Lower lobe of right lung (tissue), 2 donors: ENCODE data around the gene LCN6. TPM values are rescaled to one million over a fixed set of nuclear protein-coding genes. Genes with fewer than 3 reads are reported as not detected.

Experiments used
- ATAC-seq, 2 donors: fragments of 200-7000 bp; cut with Tn5 transposase; one replicate each; pipeline ENCODE4 v1.9.1; 2020 to 2022; ENCODE audit warnings: mild to moderate bottlenecking in 2 of 2, moderate library complexity in 2 of 2
- DNase-seq: peaks from one replicate; pipeline ENCODE4 v3.0.0-alpha.2; 2020
- H3K27ac ChIP-seq: fragments of 200-600 bp; one replicate; pipeline ENCODE4 v1.8.0; 2022
- H3K27me3 ChIP-seq: fragments of 200-600 bp; one replicate; pipeline ENCODE4 v1.8.0; 2022; ENCODE audit warnings: low read depth
- H3K36me3 ChIP-seq: fragments of 200-600 bp; one replicate; pipeline ENCODE4 v1.8.0; 2022; ENCODE audit warnings: mild to moderate bottlenecking
- H3K4me1 ChIP-seq: fragments of 200-600 bp; one replicate; pipeline ENCODE4 v1.8.0; 2022
- H3K4me3 ChIP-seq: fragments of 200-600 bp; one replicate; pipeline ENCODE4 v1.8.0; 2022; ENCODE audit warnings: mild to moderate bottlenecking
- H3K9me3 ChIP-seq: fragments of 200-600 bp; one replicate; pipeline ENCODE4 v1.8.0; 2022
- intact Hi-C: fragments of 100-400 bp; cut with DNase I; formaldehyde crosslinking; loops from one replicate; pipeline ENCODE4 v1.11.0; 2022
- total RNA-seq: library from RNA; stranded (reverse); fragmentation: NEBNext Ultra II Directional; extraction: Animal tissue kit (Norgen Biotek cat#: 25700); gene quantifications from one replicate; pipeline ENCODE4 v1.2.1, GENCODE V29; 2021
- TF ChIP-seq, protein P1 (sequence below): fragments of 200-600 bp; IDR thresholded peaks from one replicate; pipeline ENCODE4 v1.8.0; 2022; ENCODE audit warnings: antibody characterized with exemption, mild to moderate bottlenecking
- donor health status: DM: no; HTN: yes; CAD: no; lungs with severe emphysema.

The LCN6 gene
- total RNA-seq, 1 donor from 2014 or later, result 2.9 TPM

- DNase-seq (no peak), ATAC-seq (no peak)
- H3K27ac ChIP-seq, result no peak overlapping the region
- peaks cover 12% of the 10 kb centered on the region for H3K36me3 ChIP-seq
- peaks cover 10% of the 10 kb centered on the region for H3K27me3 ChIP-seq
- peaks cover 28% of the 10 kb centered on the region for H3K4me1 ChIP-seq
- no peaks in the 10 kb centered on the region for H3K9me3 ChIP-seq
- no peak overlapping the region for H3K4me3 ChIP-seq
- TF ChIP-seq, protein P1, sequence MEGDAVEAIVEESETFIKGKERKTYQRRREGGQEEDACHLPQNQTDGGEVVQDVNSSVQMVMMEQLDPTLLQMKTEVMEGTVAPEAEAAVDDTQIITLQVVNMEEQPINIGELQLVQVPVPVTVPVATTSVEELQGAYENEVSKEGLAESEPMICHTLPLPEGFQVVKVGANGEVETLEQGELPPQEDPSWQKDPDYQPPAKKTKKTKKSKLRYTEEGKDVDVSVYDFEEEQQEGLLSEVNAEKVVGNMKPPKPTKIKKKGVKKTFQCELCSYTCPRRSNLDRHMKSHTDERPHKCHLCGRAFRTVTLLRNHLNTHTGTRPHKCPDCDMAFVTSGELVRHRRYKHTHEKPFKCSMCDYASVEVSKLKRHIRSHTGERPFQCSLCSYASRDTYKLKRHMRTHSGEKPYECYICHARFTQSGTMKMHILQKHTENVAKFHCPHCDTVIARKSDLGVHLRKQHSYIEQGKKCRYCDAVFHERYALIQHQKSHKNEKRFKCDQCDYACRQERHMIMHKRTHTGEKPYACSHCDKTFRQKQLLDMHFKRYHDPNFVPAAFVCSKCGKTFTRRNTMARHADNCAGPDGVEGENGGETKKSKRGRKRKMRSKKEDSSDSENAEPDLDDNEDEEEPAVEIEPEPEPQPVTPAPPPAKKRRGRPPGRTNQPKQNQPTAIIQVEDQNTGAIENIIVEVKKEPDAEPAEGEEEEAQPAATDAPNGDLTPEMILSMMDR, result no peak
- intact Hi-C loops, result no loop called here
These were observed 45.0 kb upstream of the LCN6 start for GRCh38 chr9:136793086-136793946.

DNA sequence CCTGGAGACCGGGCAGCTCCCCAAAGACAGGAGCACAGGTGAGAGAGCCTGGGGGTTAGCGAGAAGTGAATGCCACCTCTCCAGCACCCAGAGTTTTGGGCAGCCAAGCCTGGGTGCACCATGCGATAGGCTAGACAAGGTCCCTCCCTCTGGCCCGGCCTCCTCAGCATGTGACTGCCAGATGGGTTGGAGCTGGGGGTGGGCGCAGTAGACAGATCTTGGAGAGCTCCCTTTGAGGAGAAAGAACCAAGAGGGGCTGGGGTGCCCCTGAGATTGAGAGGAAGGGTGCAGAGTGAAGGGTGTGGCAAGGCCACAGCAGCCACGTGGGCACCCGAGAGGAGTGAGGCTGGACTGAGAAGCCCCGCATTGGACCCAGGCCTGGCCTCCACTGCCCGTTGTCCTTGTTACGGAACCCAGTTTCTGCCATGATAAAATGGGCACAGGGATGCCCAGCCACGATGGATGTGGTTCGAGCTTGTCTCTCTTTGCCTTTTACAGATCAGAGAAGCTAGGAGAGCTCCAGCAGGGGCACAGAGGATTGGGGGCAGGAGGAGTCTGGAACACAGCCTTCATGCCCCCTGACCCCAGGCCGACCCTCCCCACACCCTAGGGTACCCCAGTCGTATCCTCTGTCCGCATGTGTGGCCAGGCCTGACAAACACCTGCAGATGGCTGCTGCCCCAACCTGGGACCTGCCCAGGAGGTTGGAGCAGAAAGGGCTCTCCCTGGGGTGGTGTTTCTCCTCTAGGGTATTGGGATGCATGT lies 44.2 kb upstream of the LCN6 start:
- intact Hi-C loops, result no loop called here
- H3K4me1 ChIP-seq, result peaks cover 33% of the 10 kb centered on the region
- peak; percentile 50 for DNase-seq
- H3K27ac ChIP-seq, result peak overlapping the region; percentile 96
- H3K4me3 ChIP-seq, result peak overlapping the region; percentile 85
- no peaks in the 10 kb centered on the region for H3K9me3 ChIP-seq
- ATAC-seq, result no peak
- TF ChIP-seq, protein P1, result no peak
- H3K27me3 ChIP-seq, result peaks cover 2% of the 10 kb centered on the region
- peaks cover 12% of the 10 kb centered on the region for H3K36me3 ChIP-seq

- ATAC-seq, result peak; percentile 61 to 71
These were observed 43.4 kb upstream of the LCN6 start for GRCh38 chr9:136791516-136792276.

GRCh38 chr9:136790640-136791515 lies 42.6 kb upstream of the LCN6 start, which contains the start of gene TMEM141:
TSS of gene TMEM141 (plus strand) at chr9:136791344. CDS start at chr9:136791371, 27 bp downstream.
- peaks cover 12% of the 10 kb centered on the region for H3K36me3 ChIP-seq
- H3K4me3 ChIP-seq, result peak within 1 kb of the TSS; percentile 85
- H3K9me3 ChIP-seq, result no peaks in the 10 kb centered on the region
- no peaks in the 10 kb centered on the region for H3K27me3 ChIP-seq
- H3K27ac ChIP-seq, result peak within 1 kb of the TSS; percentile 96
- intact Hi-C loops, result no loop called here
- peak; percentile 96 to 97 for ATAC-seq
- DNase-seq, result peak; percentile 100
- peaks cover 33% of the 10 kb centered on the region for H3K4me1 ChIP-seq
- TF ChIP-seq, protein P1, result no peak

More at GRCh38 chr9:136791516-136792276, 43.4 kb upstream of the LCN6 start:
- peak; percentile 84 for DNase-seq
- peak overlapping the region; percentile 96 for H3K27ac ChIP-seq
- no peaks in the 10 kb centered on the region for H3K27me3 ChIP-seq
- H3K36me3 ChIP-seq, result peaks cover 12% of the 10 kb centered on the region
- TF ChIP-seq, protein P1, result peak; percentile 90
- intact Hi-C loops, result no loop called here
- H3K9me3 ChIP-seq, result no peaks in the 10 kb centered on the region
- peak overlapping the region; percentile 85 for H3K4me3 ChIP-seq
- peaks cover 33% of the 10 kb centered on the region for H3K4me1 ChIP-seq
